WERI-Rb-1 (cell line): Measurements from ENCODE around the gene A1CF.

Source experiments
- DNase-seq: peaks from one replicate; pipeline ENCODE4 v3.0.0-alpha.2; 2020
- H3K27ac ChIP-seq: fragments of 250-450 bp; sonication (Bioruptor Pico); 2 replicates; pipeline ENCODE4 v1.5.1; 2020; ENCODE audit warnings: mild to moderate bottlenecking, moderate library complexity
- H3K27me3 ChIP-seq: fragments of 250-450 bp; sonication (Bioruptor Pico); 2 replicates; pipeline ENCODE4 v1.5.1; 2021; ENCODE audit warnings: mild to moderate bottlenecking, low read depth, moderate library complexity; ENCODE audit not compliant: insufficient read depth, severe bottlenecking
- H3K36me3 ChIP-seq: fragments of 250-450 bp; sonication (Bioruptor Pico); 2 replicates; pipeline ENCODE4 v1.5.1; 2020; ENCODE audit warnings: mild to moderate bottlenecking, moderate library complexity
- H3K4me3 ChIP-seq: 2 replicates; pipeline ENCODE4 v1.5.1; 2011; ENCODE audit warnings: low read depth, mild to moderate bottlenecking, control low read depth, low read length
- H3K9me3 ChIP-seq: fragments of 250-450 bp; sonication (Bioruptor Pico); 2 replicates; pipeline ENCODE4 v1.5.1; 2021; ENCODE audit warnings: mild to moderate bottlenecking, moderate library complexity; ENCODE audit not compliant: severe bottlenecking
- CTCF ChIP-seq: IDR thresholded peaks from 2 replicates; pipeline ENCODE4 v1.5.1; 2011; ENCODE audit warnings: low read depth, mild to moderate bottlenecking, control low read depth, inconsistent platforms, low read length

The A1CF gene

GRCh38 chr10:50876429-50876828, 9.0 kb downstream of the A1CF start:
- no peaks in the 10 kb centered on the region for H3K27me3 ChIP-seq
- no peak overlapping the region for H3K27ac ChIP-seq
- no peak for TF ChIP-seq CTCF
- H3K9me3 ChIP-seq = no peaks in the 10 kb centered on the region
- H3K36me3 ChIP-seq = no peaks in the 10 kb centered on the region
- no peak overlapping the region for H3K4me3 ChIP-seq
- DNase-seq = no peak

- no peaks in the 10 kb centered on the region for H3K36me3 ChIP-seq
- no peak for TF ChIP-seq CTCF
- no peaks in the 10 kb centered on the region for H3K27me3 ChIP-seq
- no peak overlapping the region for H3K27ac ChIP-seq
- H3K4me3 ChIP-seq = no peak overlapping the region
- DNase-seq = no peak
- no peaks in the 10 kb centered on the region for H3K9me3 ChIP-seq
These were observed 10.7 kb downstream of the A1CF start for GRCh38 chr10:50874723-50875122.

- no peaks in the 10 kb centered on the region for H3K9me3 ChIP-seq
- peaks cover 5% of the 10 kb centered on the region for H3K27me3 ChIP-seq
- no peak overlapping the region for H3K4me3 ChIP-seq
- no peak for DNase-seq
- no peak for TF ChIP-seq CTCF
- H3K36me3 ChIP-seq = no peaks in the 10 kb centered on the region
- H3K27ac ChIP-seq = no peak overlapping the region
These were observed 19.1 kb downstream of the A1CF start for GRCh38 chr10:50866317-50866716.

- no peaks in the 10 kb centered on the region for H3K36me3 ChIP-seq
- TF ChIP-seq CTCF = no peak
- no peak overlapping the region for H3K27ac ChIP-seq
- no peaks in the 10 kb centered on the region for H3K9me3 ChIP-seq
- no peak for DNase-seq
- H3K4me3 ChIP-seq = no peak overlapping the region
- peaks cover 5% of the 10 kb centered on the region for H3K27me3 ChIP-seq
These were observed 22.7 kb downstream of the A1CF start for GRCh38 chr10:50862719-50863118.

GRCh38 chr10:50861370-50861769, 24.1 kb downstream of the A1CF start:
- no peaks in the 10 kb centered on the region for H3K36me3 ChIP-seq
- no peak overlapping the region for H3K4me3 ChIP-seq
- DNase-seq = no peak
- TF ChIP-seq CTCF = no peak
- no peak overlapping the region for H3K27ac ChIP-seq
- peaks cover 3% of the 10 kb centered on the region for H3K27me3 ChIP-seq
- H3K9me3 ChIP-seq = no peaks in the 10 kb centered on the region

GRCh38 chr10:50857579-50857978, 27.8 kb downstream of the A1CF start:
- no peak overlapping the region for H3K4me3 ChIP-seq
- no peaks in the 10 kb centered on the region for H3K27me3 ChIP-seq
- no peak for DNase-seq
- H3K27ac ChIP-seq = no peak overlapping the region
- H3K9me3 ChIP-seq = no peaks in the 10 kb centered on the region
- no peaks in the 10 kb centered on the region for H3K36me3 ChIP-seq
- TF ChIP-seq CTCF = no peak
